Posterior vena cava (tissue), 2 donors: ENCODE measurements around the gene C1orf116. TPM values are rescaled to one million over a fixed set of nuclear protein-coding genes. Genes with fewer than 3 reads are reported as not detected.

Experiments used
- DNase-seq: peaks from one replicate; pipeline ENCODE4 v3.0.0-alpha.2; 2020; ENCODE audit warnings: low spot score
- intact Hi-C, 2 donors: fragments of 100-400 bp; cut with DNase I; formaldehyde crosslinking; loops; one replicate each; pipeline versions ENCODE4 v1.14.1 to v1.14.2; 2022 to 2023
- total RNA-seq, 2 donors: library from RNA; stranded (reverse); fragmentation: NEBNext Ultra II Directional; extraction: Animal tissue kit (Norgen Biotek cat#: 25700); gene quantifications; one replicate each; pipeline ENCODE4 v1.2.1, GENCODE V29; 2021
- donor health status: DM: yes; HTN: yes; CAD: no.
- donor health status: DM: yes; HTN: yes; CAD: no.

The C1orf116 gene
- total RNA-seq, 2 donors from 2014 or later, result not detected

- intact Hi-C loops, result no loop called here
- DNase-seq, result no peak
Observed at GRCh38 chr1:207024202-207025145, 8.1 kb downstream of the C1orf116 start.

GRCh38 chr1:207022996-207023679 lies 9.4 kb downstream of the C1orf116 start:
- no peak for DNase-seq
- intact Hi-C loops, result no loop called here

GRCh38 chr1:207021876-207022596 lies 10.5 kb downstream of the C1orf116 start:
- intact Hi-C loops, result no loop called here
- DNase-seq, result no peak

GRCh38 chr1:207021139-207021861 lies 11.3 kb downstream of the C1orf116 start:
- intact Hi-C loops, result no loop called here
- no peak for DNase-seq

GRCh38 chr1:207020709-207021107 lies 11.8 kb downstream of the C1orf116 start:
- intact Hi-C loops, result no loop called here
- DNase-seq, result no peak

- no peak for DNase-seq
- intact Hi-C loops, result no loop called here
Observed at GRCh38 chr1:207020065-207020708, 12.4 kb downstream of the C1orf116 start.

- intact Hi-C loops, result no loop called here
Observed at GRCh38 chr1:207019661-207020060, 12.9 kb downstream of the C1orf116 start.

GRCh38 chr1:207019161-207019560 lies 13.4 kb downstream of the C1orf116 start:
- DNase-seq, result no peak
- intact Hi-C loops, result no loop called here

More at GRCh38 chr1:207019661-207020060, 12.9 kb downstream of the C1orf116 start:
- DNase-seq, result no peak

GRCh38 chr1:207018707-207019106 lies 13.8 kb downstream of the C1orf116 start:
- no peak for DNase-seq
- intact Hi-C loops, result no loop called here

GRCh38 chr1:207017615-207018559 lies 14.7 kb downstream of the C1orf116 start:
- DNase-seq, result no peak
- intact Hi-C loops, result no loop called here

GRCh38 chr1:207015791-207016190 lies 16.8 kb downstream of the C1orf116 start:
- no peak for DNase-seq
- intact Hi-C loops, result no loop called here

- intact Hi-C loops, result no loop called here
- no peak for DNase-seq
Observed at GRCh38 chr1:207014728-207015127, 17.8 kb downstream of the C1orf116 start.

- intact Hi-C loops, result no loop called here
- DNase-seq, result no peak
Observed at GRCh38 chr1:207013321-207014085, 19.1 kb downstream of the C1orf116 start.

- intact Hi-C loops, result no loop called here
Observed at GRCh38 chr1:207010726-207011125, 21.8 kb downstream of the C1orf116 start.

GRCh38 chr1:207009945-207010344 lies 22.6 kb downstream of the C1orf116 start:
- intact Hi-C loops, result no loop called here
- DNase-seq, result no peak

More at GRCh38 chr1:207010726-207011125, 21.8 kb downstream of the C1orf116 start:
- no peak for DNase-seq

- intact Hi-C loops, result no loop called here
Observed at GRCh38 chr1:207009182-207009850, 23.2 kb downstream of the C1orf116 start.

More at GRCh38 chr1:207009182-207009850, 23.2 kb downstream of the C1orf116 start:
- no peak for DNase-seq
